Measurements from ENCODE around the gene TNIP1. TPM values are rescaled to one million over a fixed set of nuclear protein-coding genes. Genes with fewer than 3 reads are reported as not detected.

Gene TNIP1
- total RNA-seq, 1 donor from 2014 or later: 120 TPM

GRCh38 chr5:151105561-151105960, 24.7 kb upstream of the TNIP1 start:
- Histone ChIP-seq H3K27me3 (no peaks in the 10 kb centered on the region), H3K4me1 (peaks cover 23% of the 10 kb centered on the region), H3K36me3 (peaks cover 76% of the 10 kb centered on the region), H3K4me3 (no peak overlapping the region), H3K27ac (no peak overlapping the region), H3K9me3 (no peaks in the 10 kb centered on the region)
- DNase-seq (no peak), ATAC-seq (no peak)
- no peak for TF ChIP-seq CTCF (IDR thresholded peaks at IDR 0.05)
- intact Hi-C loops (cut with DNase I): no loop called here

GRCh38 chr5:151104795-151105194, 24.0 kb upstream of the TNIP1 start:
- no peaks in the 10 kb centered on the region for H3K9me3 ChIP-seq
- H3K36me3 ChIP-seq: peaks cover 69% of the 10 kb centered on the region
- no peak overlapping the region for H3K4me3 ChIP-seq
- H3K4me1 ChIP-seq: peaks cover 30% of the 10 kb centered on the region
- DNase-seq (no peak), ATAC-seq (peak; percentile 8)
- peak overlapping the region; percentile 51 for H3K27ac ChIP-seq
- H3K27me3 ChIP-seq: no peaks in the 10 kb centered on the region
- TF ChIP-seq CTCF (IDR thresholded peaks at IDR 0.05): no peak
- intact Hi-C loops (cut with DNase I): no loop called here

- no peak overlapping the region for H3K4me3 ChIP-seq
- ATAC-seq: peak; percentile 11
- H3K9me3 ChIP-seq: no peaks in the 10 kb centered on the region
- peaks cover 51% of the 10 kb centered on the region for H3K4me1 ChIP-seq
- no peak for DNase-seq
- peak overlapping the region; percentile 51 for H3K27ac ChIP-seq
- TF ChIP-seq CTCF (IDR thresholded peaks at IDR 0.05): no peak
- H3K27me3 ChIP-seq: no peaks in the 10 kb centered on the region
- intact Hi-C loops (cut with DNase I): no loop called here
- peaks cover 42% of the 10 kb centered on the region for H3K36me3 ChIP-seq
Measured at GRCh38 chr5:151101746-151102145, 20.9 kb upstream of the TNIP1 start.

GRCh38 chr5:151101151-151101550, 20.3 kb upstream of the TNIP1 start:
- Histone ChIP-seq H3K27me3 (no peaks in the 10 kb centered on the region), H3K4me1 (peaks cover 56% of the 10 kb centered on the region), H3K9me3 (no peaks in the 10 kb centered on the region), H3K4me3 (no peak overlapping the region), H3K27ac (peak overlapping the region; percentile 51), H3K36me3 (peaks cover 36% of the 10 kb centered on the region)
- intact Hi-C loops (cut with DNase I): no loop called here
- TF ChIP-seq CTCF (IDR thresholded peaks at IDR 0.05): no peak
- ATAC-seq (no peak), DNase-seq (no peak)

GRCh38 chr5:151100681-151101080, 19.8 kb upstream of the TNIP1 start:
- TF ChIP-seq CTCF (IDR thresholded peaks at IDR 0.05): no peak
- intact Hi-C loops (cut with DNase I): no loop called here
- DNase-seq: no peak
- Histone ChIP-seq H3K27me3 (no peaks in the 10 kb centered on the region), H3K4me1 (peaks cover 61% of the 10 kb centered on the region), H3K9me3 (no peaks in the 10 kb centered on the region), H3K4me3 (no peak overlapping the region), H3K27ac (peak overlapping the region; percentile 5), H3K36me3 (peaks cover 36% of the 10 kb centered on the region)
- ATAC-seq: no peak

- DNase-seq (no peak), ATAC-seq (no peak)
- no peak overlapping the region for H3K27ac ChIP-seq
- TF ChIP-seq CTCF (IDR thresholded peaks at IDR 0.05): no peak
- intact Hi-C loops (cut with DNase I): no loop called here
- H3K4me3 ChIP-seq: no peak overlapping the region
- peaks cover 81% of the 10 kb centered on the region for H3K4me1 ChIP-seq
- H3K36me3 ChIP-seq: peaks cover 28% of the 10 kb centered on the region
- H3K9me3 ChIP-seq: no peaks in the 10 kb centered on the region
- H3K27me3 ChIP-seq: no peaks in the 10 kb centered on the region
Measured at GRCh38 chr5:151098768-151099121, 17.9 kb upstream of the TNIP1 start.

Measured in upper lobe of right lung (tissue), 1 donor.